Heart right ventricle (tissue), 16 donors: ENCODE measurements around the gene GNB1L. TPM values are rescaled to one million over a fixed set of nuclear protein-coding genes. Genes with fewer than 3 reads are reported as not detected.

ENCODE experiments used
- ATAC-seq, 8 donors: fragments of 200-7000 bp; cut with Tn5 transposase; one replicate each; pipeline ENCODE4 v1.9.1; 2020; ENCODE audit warnings: mild to moderate bottlenecking in 8 of 8, moderate library complexity in 8 of 8, moderate number of reproducible peaks in 1 of 8
- DNase-seq, 2 donors: peaks; one replicate each; pipeline ENCODE4 v3.0.0-alpha.2; 2020
- H3K27ac ChIP-seq, 10 donors: fragments of 200-600 bp; sonication (generic) in 2 of 10; one replicate each; pipeline versions ENCODE4 v1.5.0 to v1.8.0; 2020 to 2022; ENCODE audit warnings: mild to moderate bottlenecking in 3 of 10
- H3K27me3 ChIP-seq, 7 donors: fragments of 200-600 bp; one replicate each; pipeline ENCODE4 v1.8.0; 2021 to 2022; ENCODE audit warnings: mild to moderate bottlenecking in 2 of 7
- H3K36me3 ChIP-seq, 9 donors: fragments of 200-600 bp; sonication (generic) in 1 of 9; one replicate each; pipeline versions ENCODE4 v1.5.0 to v1.8.0; 2020 to 2022; ENCODE audit warnings: mild to moderate bottlenecking in 2 of 9
- H3K4me1 ChIP-seq, 9 donors: fragments of 200-600 bp; sonication (generic) in 1 of 9; one replicate each; pipeline versions ENCODE4 v1.5.0 to v1.8.0; 2020 to 2022; ENCODE audit warnings: mild to moderate bottlenecking in 4 of 9
- H3K4me3 ChIP-seq, 10 donors: fragments of 200-600 bp; sonication (generic) in 2 of 10; one replicate each; pipeline versions ENCODE4 v1.5.0 to v1.8.0; 2020 to 2022; ENCODE audit warnings: mild to moderate bottlenecking in 7 of 10, moderate library complexity in 2 of 10
- H3K9me3 ChIP-seq, 11 donors: fragments of 200-600 bp in 10 of 11; sonication (generic) in 2 of 11; one replicate each; pipeline versions ENCODE4 v1.5.0 to v1.8.0; 2013 to 2022; ENCODE audit warnings: mild to moderate bottlenecking in 2 of 11, control low read depth in 1 of 11, moderate library complexity in 1 of 11
- CTCF ChIP-seq, 9 donors: fragments of 200-600 bp; sonication (generic) in 2 of 9; IDR thresholded peaks; one replicate each; pipeline versions ENCODE4 v1.5.0 to v1.8.0; 2021 to 2022; ENCODE audit warnings: antibody characterized with exemption in 9 of 9, mild to moderate bottlenecking in 5 of 9, moderate library complexity in 1 of 9
- WGBS, 2 donors: extraction: QIAGEN DNeasy Blood & Tissue Kit; methylation state at CpG; one replicate each; pipeline ENCODE4 v1.1.7; 2013; ENCODE audit warnings: inconsistent platforms in 1 of 2; 5-methylcytosine and 5-hydroxymethylcytosine counted together
- intact Hi-C, 10 donors: fragments of 100-400 bp; cut with DNase I; formaldehyde crosslinking; loops; one replicate each; pipeline versions ENCODE4 v1.11.1 to v1.14.2; 2022
- polyA plus RNA-seq, 2 donors: library from polyadenylated mRNA; stranded (reverse); fragments of 200-250 nt; gene quantifications; one replicate each; pipeline ENCODE4 v1.2.3, GENCODE V29; 2013
- total RNA-seq, 10 donors: library from RNA; stranded (reverse); fragmentation: NEBNext Ultra II Directional in 3 of 10; extraction: Animal tissue kit (Norgen Biotek cat#: 25700) in 3 of 10; gene quantifications; one replicate each; pipeline versions ENCODE4 v1.2.1 to v1.2.4, GENCODE V29; 2021 to 2023
- donor health status: Arrhythmogenic right ventricular cardiomyopathy.
- donor health status: ischemic (EF 13 %, LVEDD 7.1; RV severe dilation, severe dysfunction).
- donor health status: healthy with polysubstance abuse.
- donor health status: DM: no; HTN: yes; CAD: no.
- donor health status: DM: no; HTN: no; CAD: no.
- donor health status: ischemic (EF 25% LVEDD 6.9; RV normal size, moderate dysfunction).
- donor health status: ischemic (EF 25% LVEDD 5.7; RV mildly dilated, moderate dysfunction).
- donor health status: healthy.
- donor health status: DM: yes; HTN: yes; CAD: no.
- donor health status: Ischemic cardiomyopathy.
- donor health status: ischemic (EF 35%, LVEDD 5.7; RV mildly dilated, moderate dysfunction).
- donor health status: nonischemic (EF 11% LVEDD 7.7; RV severe dilation, severe dysfunction).
- donor health status: DM: yes; HTN: yes; CAD: no.
- donor health status: PGD.
- donor health status: ischemic (EF 29% LVEDD 5.4; RV normal size, mild dysfunction).
- donor health status: nonischemic (EF 23%, LVEDD 6.1; RV moderate dilation, normal function).

GNB1L gene
- total and polyA plus RNA-seq, 12 donors, result 0.76 to 9.3 (median 1.9) TPM

- TF ChIP-seq CTCF (IDR thresholded peaks at IDR 0.05), result no peak
- Histone ChIP-seq H3K4me1 (peaks cover 2 to 15% (median 10%) of the 10 kb centered on the region in 9 donors), H3K4me3 (no peak overlapping the region), H3K27ac (no peak overlapping the region), H3K9me3 (no peaks in the 10 kb centered on the region), H3K36me3 (peaks cover 0 to 13% (median 0%) of the 10 kb centered on the region in 9 donors), H3K27me3 (no peaks in the 10 kb centered on the region)
- intact Hi-C loops, result loop anchor here in 1 of 10 donors (5.0 kb wide), 1 partner anchor 41 kb away; no protein-coding TSS in a partner anchor
- WGBS, 2 donors, result 89 to 93% methylated on average over 27 of the region's 27 CpGs
- ATAC-seq (no peak), DNase-seq (no peak)
Observed at GRCh38 chr22:19873138-19873959, 18.7 kb upstream of the GNB1L start.

GRCh38 chr22:19872779-19873137, 18.1 kb upstream of the GNB1L start:
- Histone ChIP-seq H3K4me3 (no peak overlapping the region), H3K27ac (no peak overlapping the region), H3K27me3 (no peaks in the 10 kb centered on the region), H3K9me3 (no peaks in the 10 kb centered on the region), H3K36me3 (peaks cover 0 to 9% (median 0%) of the 10 kb centered on the region in 9 donors), H3K4me1 (peaks cover 2 to 15% (median 10%) of the 10 kb centered on the region in 9 donors)
- no peak for TF ChIP-seq CTCF (IDR thresholded peaks at IDR 0.05)
- DNase-seq (no peak), ATAC-seq (no peak)
- intact Hi-C loops, result loop anchor here in 1 of 10 donors (5.0 kb wide), 1 partner anchor 40 kb away; no protein-coding TSS in a partner anchor
- 70 to 71% methylated on average over 7 of the region's 7 CpGs for WGBS, 2 donors

GRCh38 chr22:19871845-19872778, 17.4 kb upstream of the GNB1L start:
- Histone ChIP-seq H3K4me1 (peaks cover 2 to 15% (median 10%) of the 10 kb centered on the region in 9 donors), H3K27me3 (no peaks in the 10 kb centered on the region), H3K9me3 (no peaks in the 10 kb centered on the region), H3K36me3 (peaks cover 0 to 7% (median 0%) of the 10 kb centered on the region in 9 donors), H3K27ac (no peak overlapping the region), H3K4me3 (no peak overlapping the region)
- intact Hi-C loops, result loop anchor here in 1 of 10 donors (5.0 kb wide), 1 partner anchor 40 kb away; no protein-coding TSS in a partner anchor
- no peak for DNase-seq
- TF ChIP-seq CTCF (IDR thresholded peaks at IDR 0.05), result no peak
- peak in 1 of 8 donors; percentile 1 for ATAC-seq
- 88 to 89% methylated on average over 16 of the region's 16 CpGs for WGBS, 2 donors
